Esophagus squamous epithelium (tissue), 4 donors: Measurements from ENCODE around the gene CCM2.

Experiments
- CTCF ChIP-seq, 6 experiments: fragments of 450-650 bp in 4 of 6; fragments of 200-600 bp in 2 of 6; sonication (generic) in 2 of 6; IDR thresholded peaks; one replicate each; pipeline ENCODE4 v1.5.1; 2016 to 2019; ENCODE audit warnings: antibody characterized with exemption in 6 of 6, mild to moderate bottlenecking in 4 of 6, moderate library complexity in 4 of 6
- POLR2A ChIP-seq, 4 donors: fragments of 450-650 bp; IDR thresholded peaks; one replicate each; pipeline ENCODE4 v1.6.1; 2017; ENCODE audit warnings: antibody characterized with exemption in 4 of 4, mild to moderate bottlenecking in 4 of 4, moderate library complexity in 3 of 4

- no peak for TF ChIP-seq CTCF (IDR thresholded peaks at IDR 0.05)
- TF ChIP-seq POLR2A (IDR thresholded peaks at IDR 0.05): no peak
Observed at GRCh38 chr7:45092931-45093235, 92.9 kb downstream of the CCM2 start.
